ENCODE measurements around the gene NATD1.

Gene NATD1, protein sequence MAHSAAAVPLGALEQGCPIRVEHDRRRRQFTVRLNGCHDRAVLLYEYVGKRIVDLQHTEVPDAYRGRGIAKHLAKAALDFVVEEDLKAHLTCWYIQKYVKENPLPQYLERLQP

DNA sequence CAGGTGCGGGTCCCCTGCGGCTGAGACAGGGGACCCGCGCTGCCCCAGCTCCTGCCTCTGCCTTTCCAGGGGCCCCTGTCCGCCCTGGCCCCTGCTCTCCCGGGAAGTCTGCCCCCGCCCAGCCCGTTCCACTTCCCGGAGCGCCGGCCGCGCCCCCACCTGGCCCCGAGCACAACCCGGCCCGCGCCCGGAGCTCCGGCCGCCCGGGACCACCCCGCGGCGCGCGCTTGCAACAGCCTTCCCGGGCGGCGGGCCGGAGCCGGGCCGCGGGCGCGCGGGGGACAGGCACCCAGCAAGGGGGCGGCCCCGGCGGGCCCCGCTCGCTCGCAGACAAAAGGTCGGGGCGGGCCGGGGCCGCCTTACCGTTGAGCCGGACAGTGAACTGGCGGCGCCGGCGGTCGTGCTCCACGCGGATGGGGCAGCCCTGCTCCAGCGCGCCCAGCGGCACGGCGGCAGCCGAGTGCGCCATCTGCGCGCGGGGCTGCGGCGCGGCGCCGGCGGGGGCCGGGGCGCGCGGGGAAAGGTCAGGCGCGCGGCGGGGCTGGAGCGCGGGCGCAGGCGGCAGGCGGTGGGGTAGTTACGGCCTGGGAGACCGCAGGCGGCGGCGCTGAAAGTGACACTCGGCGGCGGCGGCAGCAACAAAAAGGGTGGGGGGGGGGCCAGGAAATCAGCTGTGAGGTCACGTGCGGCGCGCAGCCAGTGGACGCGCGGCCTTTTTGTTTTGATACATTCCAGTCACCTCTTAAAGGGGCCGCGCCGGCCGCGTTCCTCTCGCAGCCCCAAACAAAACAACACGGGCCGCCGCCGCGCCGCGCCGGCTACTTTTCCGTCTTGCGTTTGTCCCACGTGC, at the start of gene NATD1:
NATD1 (minus strand) TSS at position 615 of the 850 bp plus-strand sequence; CDS start at position 469, 146 bp downstream.
- Histone ChIP-seq H3K27ac (no peak within 1 kb of the TSS), H3K9me3 (ENCODE audit: low read depth, low read length) (no peaks in the 10 kb centered on the region), H3K9ac (ENCODE audit: insufficient read length) (peak within 1 kb of the TSS; percentile 16), H3K4me3 (peak within 1 kb of the TSS; percentile 79), H3K36me3 (ENCODE audit: insufficient read depth, low read length) (no peaks in the 10 kb centered on the region)
- no peak for TF ChIP-seq EZH2 (IDR thresholded peaks at IDR 0.05)
- TF ChIP-seq POLR2AphosphoS5 (IDR thresholded peaks at IDR 0.05; ENCODE audit: borderline replicate concordance, low read depth, low read length) = no peak
- TF ChIP-seq FOXP2 (optimal IDR thresholded peaks at IDR 0.05; ENCODE audit: control extremely low read depth, extremely low read length, insufficient read depth) = no peak
- no peak for DNase-seq (ENCODE audit: low read depth, low spot score)

DNA sequence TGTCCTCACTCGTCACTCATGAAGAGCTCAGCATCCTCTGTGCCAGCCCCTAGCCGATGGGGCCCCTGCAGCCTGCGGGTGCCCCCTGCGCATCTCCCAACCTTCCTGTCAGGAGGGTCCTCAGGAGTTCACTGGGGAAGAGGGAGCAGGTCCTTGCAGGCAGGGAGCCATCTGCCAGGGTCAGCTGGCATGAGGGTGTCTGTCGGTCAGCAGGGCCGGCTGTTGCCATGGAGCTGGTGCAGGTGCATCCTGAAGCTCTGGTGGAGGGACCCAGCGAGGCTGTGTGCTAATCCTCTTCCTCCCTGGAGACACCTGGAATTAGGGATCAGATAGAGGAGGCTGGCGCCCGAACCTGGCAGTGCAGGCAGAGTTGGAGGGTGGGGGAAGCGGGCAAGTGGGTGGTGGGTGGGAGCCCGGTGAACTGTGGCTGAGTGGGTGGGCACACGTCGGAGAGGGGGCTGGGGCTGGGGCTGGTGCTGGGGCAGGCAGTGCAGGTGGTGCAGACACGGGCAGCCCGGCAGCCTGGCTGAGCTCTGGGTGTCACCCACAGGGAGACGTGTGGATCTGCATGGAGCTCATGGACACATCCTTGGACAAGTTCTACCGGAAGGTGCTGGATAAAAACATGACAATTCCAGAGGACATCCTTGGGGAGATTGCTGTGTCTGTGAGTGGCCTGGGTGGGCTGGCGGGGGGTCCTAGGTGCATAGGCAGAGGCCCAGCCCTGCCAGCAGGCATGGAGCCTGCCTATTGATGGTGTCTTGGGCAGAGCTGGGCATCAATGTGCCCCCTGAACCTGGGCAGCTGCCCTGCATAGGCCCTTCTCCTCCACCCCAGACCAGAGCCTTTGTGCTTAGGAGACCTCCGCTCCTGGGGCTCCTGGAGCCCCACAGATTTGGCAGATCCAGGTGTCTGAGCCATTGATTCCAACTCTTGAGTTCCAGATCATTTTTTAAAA, 48.7 kb upstream of the NATD1 start:
- TF ChIP-seq POLR2AphosphoS5 (IDR thresholded peaks at IDR 0.05; ENCODE audit: borderline replicate concordance, low read depth, low read length) = no peak
- no peak for TF ChIP-seq EZH2 (IDR thresholded peaks at IDR 0.05)
- no peak for TF ChIP-seq FOXP2 (optimal IDR thresholded peaks at IDR 0.05; ENCODE audit: control extremely low read depth, extremely low read length, insufficient read depth)
- no peaks in the 10 kb centered on the region for H3K9me3 ChIP-seq (ENCODE audit: low read depth, low read length)

DNA sequence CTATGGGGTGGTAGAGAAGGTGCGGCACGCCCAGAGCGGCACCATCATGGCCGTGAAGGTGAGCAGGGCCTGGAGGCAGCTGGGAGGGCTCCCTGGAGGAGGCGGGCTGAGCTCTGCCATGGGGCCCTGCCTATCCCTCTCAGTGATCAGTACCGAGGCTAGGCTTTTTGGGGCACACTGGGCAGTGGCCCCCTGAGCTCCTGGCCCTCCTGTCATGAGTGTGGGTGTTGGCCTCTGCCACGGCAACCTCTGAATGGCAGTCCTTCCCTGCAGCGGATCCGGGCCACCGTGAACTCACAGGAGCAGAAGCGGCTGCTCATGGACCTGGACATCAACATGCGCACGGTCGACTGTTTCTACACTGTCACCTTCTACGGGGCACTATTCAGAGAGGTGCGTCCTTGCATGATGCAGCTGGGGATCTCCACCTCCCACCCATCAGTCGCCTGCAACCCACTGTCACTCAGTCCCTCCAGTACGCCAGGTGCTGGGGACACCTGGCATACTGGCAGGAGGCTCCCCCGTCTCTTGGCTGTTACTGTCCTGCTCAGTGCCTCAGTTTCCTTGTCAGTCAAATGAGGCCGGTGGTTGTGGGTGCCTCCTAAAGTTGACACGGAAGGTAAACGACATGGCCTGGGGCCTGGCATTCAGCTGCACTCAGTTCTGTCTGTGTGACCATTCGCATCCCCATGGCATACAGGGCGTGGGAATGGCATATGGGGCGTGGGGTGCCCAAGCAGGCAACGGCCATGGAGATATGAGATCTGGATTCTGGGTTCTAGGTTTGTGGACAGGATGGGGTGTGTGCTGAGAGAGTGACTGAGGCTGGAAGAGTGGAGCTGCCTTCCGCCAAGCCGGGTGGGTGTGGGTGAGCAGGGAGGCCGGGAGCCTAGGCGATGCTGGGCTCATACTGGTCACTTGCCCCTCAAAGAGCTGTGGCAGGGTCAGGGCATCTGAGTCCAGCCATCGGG, 47.7 kb upstream of the NATD1 start:
- no peak for DNase-seq (ENCODE audit: low read depth, low spot score)
- TF ChIP-seq FOXP2 (optimal IDR thresholded peaks at IDR 0.05; ENCODE audit: control extremely low read depth, extremely low read length, insufficient read depth) = no peak
- no peak for TF ChIP-seq EZH2 (IDR thresholded peaks at IDR 0.05)
- no peaks in the 10 kb centered on the region for H3K36me3 ChIP-seq (ENCODE audit: insufficient read depth, low read length)
- no peak overlapping the region for H3K9ac ChIP-seq (ENCODE audit: insufficient read length)
- H3K4me3 ChIP-seq = no peak overlapping the region
- no peaks in the 10 kb centered on the region for H3K9me3 ChIP-seq (ENCODE audit: low read depth, low read length)
- H3K27ac ChIP-seq = no peak overlapping the region

More for the DNA sequence above, 48.7 kb upstream of the NATD1 start:
- Histone ChIP-seq H3K9ac (ENCODE audit: insufficient read length) (no peak overlapping the region), H3K27ac (no peak overlapping the region), H3K36me3 (ENCODE audit: insufficient read depth, low read length) (no peaks in the 10 kb centered on the region), H3K4me3 (no peak overlapping the region)
- DNase-seq (ENCODE audit: low read depth, low spot score) = no peak

DNA sequence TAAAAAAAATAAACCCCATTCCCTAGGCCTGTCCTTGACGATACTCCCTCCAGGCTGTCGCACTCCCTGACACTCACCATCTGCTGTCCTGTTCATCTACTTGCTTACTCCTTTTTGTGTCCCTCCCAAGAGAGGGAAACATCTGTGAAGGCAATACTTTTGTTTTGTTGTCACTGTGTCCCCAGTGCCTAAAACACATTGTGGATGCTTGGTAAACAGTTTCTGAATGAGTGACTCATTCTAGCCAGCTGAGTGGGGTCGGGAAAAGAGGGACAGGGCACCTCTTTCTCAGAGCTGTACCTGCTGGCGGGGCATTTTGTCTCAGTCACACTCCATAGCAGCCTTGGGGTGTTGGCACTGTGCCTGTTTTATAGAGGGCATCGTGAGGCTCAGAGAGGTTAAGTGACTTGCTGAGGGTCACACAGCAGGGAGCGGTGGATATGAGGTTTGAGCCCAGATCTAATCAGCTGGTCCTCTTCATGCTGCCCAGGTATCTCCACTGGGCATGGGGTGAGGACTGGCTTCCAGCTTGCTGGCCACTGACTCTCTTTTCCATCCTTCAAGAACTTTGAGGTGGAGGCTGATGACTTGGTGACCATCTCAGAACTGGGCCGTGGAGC, 46.9 kb upstream of the NATD1 start:
- Histone ChIP-seq H3K9me3 (ENCODE audit: low read depth, low read length) (no peaks in the 10 kb centered on the region), H3K36me3 (ENCODE audit: insufficient read depth, low read length) (no peaks in the 10 kb centered on the region)
- DNase-seq (ENCODE audit: low read depth, low spot score) = no peak

DNA sequence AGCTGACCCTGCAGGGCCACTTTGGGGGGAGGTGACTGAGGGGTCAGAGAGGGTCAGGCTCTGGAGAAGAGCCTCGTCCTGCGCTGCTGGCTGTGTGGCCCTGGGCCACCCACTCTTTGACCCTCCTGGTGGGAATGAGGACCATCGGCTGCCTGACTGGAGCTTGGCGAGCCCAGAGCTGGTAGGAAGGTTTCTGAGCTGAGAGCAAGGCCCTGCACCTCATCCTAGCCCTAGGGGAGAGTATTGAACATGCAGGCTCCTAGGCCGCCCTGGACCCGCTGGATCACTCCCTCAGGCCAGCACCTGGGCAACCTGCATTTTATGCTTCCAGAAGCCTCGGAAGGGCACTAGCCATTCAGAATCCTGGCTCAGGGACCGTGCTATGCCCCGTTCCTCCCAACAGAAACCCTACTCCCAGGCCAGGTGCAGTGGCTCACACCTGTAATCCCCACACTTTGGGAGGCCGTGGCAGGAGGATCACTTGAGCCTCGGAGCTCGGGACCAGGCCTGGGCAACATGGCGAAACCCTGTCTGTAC, 45.8 kb upstream of the NATD1 start:
- no peak for DNase-seq (ENCODE audit: low read depth, low spot score)
- TF ChIP-seq FOXP2 (optimal IDR thresholded peaks at IDR 0.05; ENCODE audit: control extremely low read depth, extremely low read length, insufficient read depth) (no peak), POLR2AphosphoS5 (IDR thresholded peaks at IDR 0.05; ENCODE audit: borderline replicate concordance, low read depth, low read length) (no peak), EZH2 (IDR thresholded peaks at IDR 0.05) (no peak)
- H3K4me3 ChIP-seq = no peak overlapping the region
- no peak overlapping the region for H3K27ac ChIP-seq
- no peaks in the 10 kb centered on the region for H3K9me3 ChIP-seq (ENCODE audit: low read depth, low read length)
- no peaks in the 10 kb centered on the region for H3K36me3 ChIP-seq (ENCODE audit: insufficient read depth, low read length)
- no peak overlapping the region for H3K9ac ChIP-seq (ENCODE audit: insufficient read length)

More for the DNA sequence above, 46.9 kb upstream of the NATD1 start:
- H3K9ac ChIP-seq (ENCODE audit: insufficient read length) = no peak overlapping the region
- no peak for TF ChIP-seq FOXP2 (optimal IDR thresholded peaks at IDR 0.05; ENCODE audit: control extremely low read depth, extremely low read length, insufficient read depth)
- no peak overlapping the region for H3K4me3 ChIP-seq
- no peak overlapping the region for H3K27ac ChIP-seq

DNA sequence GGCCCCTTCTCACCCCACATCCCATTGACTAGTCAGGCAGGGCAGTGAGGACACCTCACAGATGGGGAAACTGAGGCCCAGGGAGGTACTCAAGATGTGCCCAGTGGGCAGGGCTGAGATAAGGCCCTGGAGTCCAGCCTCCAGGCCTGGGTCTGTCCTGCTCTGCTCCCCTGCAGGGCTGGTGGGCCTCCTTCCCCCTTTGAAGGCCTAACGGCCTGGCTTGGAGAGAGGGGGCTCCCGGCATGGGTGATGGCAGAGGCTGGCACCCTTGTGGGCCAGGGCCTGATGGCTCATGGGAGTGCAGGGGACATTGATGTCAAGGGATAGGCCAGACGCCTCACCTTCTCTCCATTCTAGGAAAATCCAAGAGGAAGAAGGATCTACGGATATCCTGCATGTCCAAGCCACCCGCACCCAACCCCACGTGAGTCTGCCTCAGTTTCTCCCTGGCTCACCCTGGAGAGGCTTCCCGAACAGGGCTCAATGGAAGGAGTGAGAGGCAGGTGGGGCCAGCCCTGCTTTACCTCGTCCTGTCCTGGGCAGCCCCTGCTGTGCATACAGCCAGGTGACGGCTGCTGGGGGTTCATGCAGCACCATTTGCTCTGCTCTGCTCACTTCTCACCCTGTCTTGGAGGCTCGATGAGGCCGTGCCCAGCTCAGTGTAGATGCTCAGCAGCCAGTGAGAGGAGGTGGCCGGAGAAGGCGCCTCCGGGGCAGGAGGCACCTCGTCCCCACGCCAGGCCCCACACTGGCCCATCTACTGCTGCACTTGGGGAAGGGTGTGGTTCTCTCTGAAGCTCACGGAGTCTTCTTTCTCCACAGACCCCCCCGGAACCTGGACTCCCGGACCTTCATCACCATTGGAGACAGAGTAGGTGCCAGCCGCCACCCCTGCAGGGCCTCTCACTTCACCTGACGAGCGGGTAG, 45.1 kb upstream of the NATD1 start:
- Histone ChIP-seq H3K27ac (no peak overlapping the region), H3K9ac (ENCODE audit: insufficient read length) (no peak overlapping the region), H3K4me3 (no peak overlapping the region), H3K9me3 (ENCODE audit: low read depth, low read length) (no peaks in the 10 kb centered on the region), H3K36me3 (ENCODE audit: insufficient read depth, low read length) (no peaks in the 10 kb centered on the region)
- DNase-seq (ENCODE audit: low read depth, low spot score) = no peak
- TF ChIP-seq EZH2 (IDR thresholded peaks at IDR 0.05) (no peak), FOXP2 (optimal IDR thresholded peaks at IDR 0.05; ENCODE audit: control extremely low read depth, extremely low read length, insufficient read depth) (no peak), POLR2AphosphoS5 (IDR thresholded peaks at IDR 0.05; ENCODE audit: borderline replicate concordance, low read depth, low read length) (no peak)

Measured in SK-N-MC (cell line).